ENCODE data around the gene RPS17.

RPS17 gene

DNA sequence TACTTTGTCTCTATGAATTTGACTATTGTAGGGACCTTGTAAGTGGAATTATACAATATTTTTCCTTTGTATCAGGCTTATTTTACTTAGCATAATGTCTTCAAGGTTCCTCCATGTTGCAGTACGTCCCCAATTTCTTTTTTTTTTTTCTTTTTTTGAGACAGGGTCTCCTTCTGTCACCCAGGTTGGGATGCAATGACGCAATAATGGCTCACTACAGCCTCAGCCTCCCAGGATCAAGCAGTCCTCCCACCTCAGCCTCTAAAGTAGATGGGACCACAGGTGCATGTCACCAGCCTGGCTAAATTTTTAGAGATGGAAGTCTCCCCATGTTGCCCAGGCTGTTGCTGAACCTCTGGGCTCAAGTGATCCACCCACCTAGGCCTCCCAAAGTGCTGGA is 40.5 kb upstream of the RPS17 start:
- Histone ChIP-seq H3K27me3 (replicated peaks; ENCODE audit: insufficient read depth, low read length) (no peaks in the 10 kb centered on the region), H3K36me3 (replicated peaks; ENCODE audit: insufficient read depth, low read length) (no peaks in the 10 kb centered on the region)
- no peak for TF ChIP-seq EZH2phosphoT487 (IDR thresholded peaks at IDR 0.05; ENCODE audit: low read length)
- TF ChIP-seq, protein P1, sequence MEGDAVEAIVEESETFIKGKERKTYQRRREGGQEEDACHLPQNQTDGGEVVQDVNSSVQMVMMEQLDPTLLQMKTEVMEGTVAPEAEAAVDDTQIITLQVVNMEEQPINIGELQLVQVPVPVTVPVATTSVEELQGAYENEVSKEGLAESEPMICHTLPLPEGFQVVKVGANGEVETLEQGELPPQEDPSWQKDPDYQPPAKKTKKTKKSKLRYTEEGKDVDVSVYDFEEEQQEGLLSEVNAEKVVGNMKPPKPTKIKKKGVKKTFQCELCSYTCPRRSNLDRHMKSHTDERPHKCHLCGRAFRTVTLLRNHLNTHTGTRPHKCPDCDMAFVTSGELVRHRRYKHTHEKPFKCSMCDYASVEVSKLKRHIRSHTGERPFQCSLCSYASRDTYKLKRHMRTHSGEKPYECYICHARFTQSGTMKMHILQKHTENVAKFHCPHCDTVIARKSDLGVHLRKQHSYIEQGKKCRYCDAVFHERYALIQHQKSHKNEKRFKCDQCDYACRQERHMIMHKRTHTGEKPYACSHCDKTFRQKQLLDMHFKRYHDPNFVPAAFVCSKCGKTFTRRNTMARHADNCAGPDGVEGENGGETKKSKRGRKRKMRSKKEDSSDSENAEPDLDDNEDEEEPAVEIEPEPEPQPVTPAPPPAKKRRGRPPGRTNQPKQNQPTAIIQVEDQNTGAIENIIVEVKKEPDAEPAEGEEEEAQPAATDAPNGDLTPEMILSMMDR (IDR thresholded peaks at IDR 0.05; ENCODE audit: low read length): no peak
- no peak for TF ChIP-seq EZH2 (optimal IDR thresholded peaks at IDR 0.05; ENCODE audit: low read depth, low read length)

DNA sequence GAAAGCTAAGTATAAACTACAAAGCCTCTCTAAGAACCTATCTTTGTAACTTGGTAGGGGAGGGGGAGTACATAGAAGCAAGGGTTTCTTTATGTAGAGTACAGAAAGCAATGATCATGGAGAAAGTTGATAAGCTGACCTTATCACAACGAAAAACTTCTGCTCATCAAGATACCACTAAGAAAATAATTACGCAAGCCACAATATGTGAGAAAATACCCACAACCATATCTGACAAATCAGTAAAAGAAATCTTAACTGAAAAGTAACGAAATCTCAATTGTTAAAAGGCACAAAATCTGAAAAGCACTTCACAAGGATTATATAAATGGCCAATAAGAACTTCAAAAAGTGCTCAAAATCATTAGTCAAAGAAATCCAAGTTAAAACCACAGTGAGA is 35.1 kb upstream of the RPS17 start:
- Histone ChIP-seq H3K4me2 (ENCODE audit: low read depth, low read length) (no peak overlapping the region), H3K4me1 (ENCODE audit: low read length) (no peaks in the 10 kb centered on the region), H3K36me3 (replicated peaks; ENCODE audit: insufficient read depth, low read length) (no peaks in the 10 kb centered on the region), H3K4me3 (ENCODE audit: low read length) (no peak overlapping the region), H4K20me1 (ENCODE audit: insufficient read depth, low read length) (no peaks in the 10 kb centered on the region), H3K79me2 (ENCODE audit: low read length) (no peaks in the 10 kb centered on the region), H3K9ac (ENCODE audit: low read length) (no peak overlapping the region), H3K9me2 (replicated peaks; ENCODE audit: insufficient read depth, low read length) (no peaks in the 10 kb centered on the region), H3K27me3 (replicated peaks; ENCODE audit: insufficient read depth, low read length) (no peaks in the 10 kb centered on the region), H2AFZ (ENCODE audit: low read length) (no peak overlapping the region), H3K27ac (ENCODE audit: low read length) (no peak overlapping the region), H3F3A (ENCODE audit: insufficient read depth, low read length) (no peaks in the 10 kb centered on the region), H3K9me3 (replicated peaks; ENCODE audit: insufficient read depth, low read length) (no peaks in the 10 kb centered on the region)
- TF ChIP-seq, protein P1 (IDR thresholded peaks at IDR 0.05; ENCODE audit: low read length): no peak
- TF ChIP-seq EZH2 (optimal IDR thresholded peaks at IDR 0.05; ENCODE audit: low read depth, low read length) (no peak), EZH2phosphoT487 (IDR thresholded peaks at IDR 0.05; ENCODE audit: low read length) (no peak)
- DNase-seq: no peak

More for the DNA sequence above, 40.5 kb upstream of the RPS17 start:
- Histone ChIP-seq H3K9ac (ENCODE audit: low read length) (no peak overlapping the region), H3K9me3 (replicated peaks; ENCODE audit: insufficient read depth, low read length) (no peaks in the 10 kb centered on the region), H3K79me2 (ENCODE audit: low read length) (no peaks in the 10 kb centered on the region), H2AFZ (ENCODE audit: low read length) (no peak overlapping the region), H3K4me1 (ENCODE audit: low read length) (no peaks in the 10 kb centered on the region), H3K27ac (ENCODE audit: low read length) (no peak overlapping the region), H3F3A (ENCODE audit: insufficient read depth, low read length) (no peaks in the 10 kb centered on the region), H3K9me2 (replicated peaks; ENCODE audit: insufficient read depth, low read length) (no peaks in the 10 kb centered on the region), H3K4me2 (ENCODE audit: low read depth, low read length) (no peak overlapping the region), H4K20me1 (ENCODE audit: insufficient read depth, low read length) (no peaks in the 10 kb centered on the region), H3K4me3 (ENCODE audit: low read length) (no peak overlapping the region)
- DNase-seq: no peak

DNA sequence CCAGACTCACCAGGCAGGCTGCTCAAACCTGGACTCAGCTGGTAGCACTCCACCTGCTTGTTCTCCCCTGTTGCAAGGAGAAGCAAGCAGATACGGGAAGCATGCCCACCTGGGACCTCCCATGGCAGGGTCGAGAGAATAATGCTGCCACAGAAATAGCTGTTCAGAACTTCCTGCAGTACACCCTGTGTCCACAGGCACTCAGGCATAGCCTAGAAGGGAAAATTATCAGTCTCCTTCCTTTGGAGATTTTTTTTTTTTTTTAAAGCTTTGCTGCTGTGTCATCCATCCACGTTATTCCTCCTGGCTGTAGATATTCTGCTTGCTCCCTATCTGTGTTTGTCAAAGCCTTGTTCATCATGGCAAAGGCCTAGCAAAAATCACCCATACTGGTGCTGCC is 32.7 kb upstream of the RPS17 start:
- H3K4me3 ChIP-seq (ENCODE audit: low read length): no peak overlapping the region
- no peaks in the 10 kb centered on the region for H3K27me3 ChIP-seq (replicated peaks; ENCODE audit: insufficient read depth, low read length)
- DNase-seq: no peak
- H2AFZ ChIP-seq (ENCODE audit: low read length): no peak overlapping the region
- no peak overlapping the region for H3K9ac ChIP-seq (ENCODE audit: low read length)
- no peaks in the 10 kb centered on the region for H3K9me3 ChIP-seq (replicated peaks; ENCODE audit: insufficient read depth, low read length)
- H3K9me2 ChIP-seq (replicated peaks; ENCODE audit: insufficient read depth, low read length): no peaks in the 10 kb centered on the region
- TF ChIP-seq EZH2phosphoT487 (IDR thresholded peaks at IDR 0.05; ENCODE audit: low read length): no peak
- no peak for TF ChIP-seq EZH2 (optimal IDR thresholded peaks at IDR 0.05; ENCODE audit: low read depth, low read length)
- TF ChIP-seq, protein P1 (IDR thresholded peaks at IDR 0.05; ENCODE audit: low read length): no peak
- no peak overlapping the region for H3K4me2 ChIP-seq (ENCODE audit: low read depth, low read length)
- H4K20me1 ChIP-seq (ENCODE audit: insufficient read depth, low read length): no peaks in the 10 kb centered on the region
- no peaks in the 10 kb centered on the region for H3F3A ChIP-seq (ENCODE audit: insufficient read depth, low read length)
- H3K27ac ChIP-seq (ENCODE audit: low read length): no peak overlapping the region
- H3K4me1 ChIP-seq (ENCODE audit: low read length): no peaks in the 10 kb centered on the region
- H3K36me3 ChIP-seq (replicated peaks; ENCODE audit: insufficient read depth, low read length): no peaks in the 10 kb centered on the region
- no peaks in the 10 kb centered on the region for H3K79me2 ChIP-seq (ENCODE audit: low read length)

Measured in MM.1S (cell line).